Tongue (tissue), 3 donors: ENCODE results near the gene GOLGA6D. TPM values are rescaled to one million over a fixed set of nuclear protein-coding genes. Genes with fewer than 3 reads are reported as not detected.
"Not testable (repeated sequence)": the region's sequence is repeated elsewhere in the genome, so short reads cannot be mapped to it uniquely, and the experiment has no call there.

Experiments
- DNase-seq: peaks from one replicate; pipeline ENCODE4 v3.0.0-alpha.2; 2015
- small RNA-seq: library from RNA; depleted of rRNA; stranded (forward); fragments of <200 nt; gene quantifications from one replicate; pipeline ENCODE3, GENCODE V24; 2014; ENCODE audit warnings: low replicate concordance
- total RNA-seq: library from RNA; depleted of rRNA; stranded (reverse); fragments of >200 nt; gene quantifications from one replicate; pipeline ENCODE4 v1.2.3, GENCODE V29; 2014

The GOLGA6D gene
- total RNA-seq, 1 donor from 2014 or later: not detected

DNA sequence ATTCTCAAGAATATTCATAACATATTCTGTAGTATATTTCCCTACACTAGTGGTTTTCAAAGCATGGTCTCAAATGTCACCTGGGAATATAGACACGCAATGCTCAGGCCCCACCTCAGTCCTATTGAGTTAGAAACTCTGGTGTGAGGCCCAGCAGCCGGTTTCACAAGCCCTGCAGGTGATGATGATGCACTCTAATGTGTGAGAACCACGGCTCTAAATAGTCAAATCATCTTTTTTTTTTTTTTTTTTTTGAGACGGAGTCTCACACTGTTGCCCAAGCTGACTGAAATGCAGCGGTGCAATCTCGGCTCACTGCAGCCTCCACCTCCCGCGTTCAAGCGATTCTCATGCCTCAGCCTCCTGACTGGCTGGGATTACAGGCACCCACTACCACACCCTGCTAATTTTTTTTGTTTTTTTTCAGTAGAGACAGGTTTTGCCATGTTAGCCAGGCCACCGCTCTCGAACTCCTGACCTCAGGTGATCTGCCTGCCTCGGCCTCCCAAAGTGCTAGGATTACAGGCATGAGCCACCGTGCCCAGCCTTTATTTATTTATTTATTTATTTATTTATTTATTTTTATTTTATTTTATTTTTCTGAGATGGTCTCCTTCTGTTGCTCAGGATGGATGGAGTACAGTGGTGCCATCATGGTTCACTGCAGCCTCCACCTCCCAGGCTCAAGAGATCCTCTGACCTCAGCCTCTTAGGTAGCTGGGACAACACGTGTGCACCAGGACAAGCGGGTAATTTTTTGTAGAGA is 51.2 kb downstream of the GOLGA6D start:
- DNase-seq: not testable (repeated sequence)

DNA sequence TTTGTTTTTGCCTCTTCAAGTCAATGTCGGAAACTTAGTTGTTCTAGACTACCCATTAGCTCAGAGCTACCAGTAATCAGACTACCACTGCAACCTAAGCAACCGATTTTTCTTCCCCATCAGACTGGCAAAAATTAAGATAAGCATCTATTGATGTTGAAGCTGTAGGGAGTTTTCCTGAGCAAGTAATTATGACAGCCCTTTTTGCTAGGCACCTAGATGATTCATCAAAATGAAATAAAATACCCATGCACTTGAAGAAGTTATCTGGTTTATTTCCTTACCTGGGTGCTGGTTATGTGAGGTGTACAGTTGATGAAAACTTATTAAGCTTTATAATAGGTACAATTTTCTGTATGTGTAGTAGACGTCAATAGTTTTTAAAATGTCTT is 52.7 kb downstream of the GOLGA6D start:
- DNase-seq: no peak

DNA sequence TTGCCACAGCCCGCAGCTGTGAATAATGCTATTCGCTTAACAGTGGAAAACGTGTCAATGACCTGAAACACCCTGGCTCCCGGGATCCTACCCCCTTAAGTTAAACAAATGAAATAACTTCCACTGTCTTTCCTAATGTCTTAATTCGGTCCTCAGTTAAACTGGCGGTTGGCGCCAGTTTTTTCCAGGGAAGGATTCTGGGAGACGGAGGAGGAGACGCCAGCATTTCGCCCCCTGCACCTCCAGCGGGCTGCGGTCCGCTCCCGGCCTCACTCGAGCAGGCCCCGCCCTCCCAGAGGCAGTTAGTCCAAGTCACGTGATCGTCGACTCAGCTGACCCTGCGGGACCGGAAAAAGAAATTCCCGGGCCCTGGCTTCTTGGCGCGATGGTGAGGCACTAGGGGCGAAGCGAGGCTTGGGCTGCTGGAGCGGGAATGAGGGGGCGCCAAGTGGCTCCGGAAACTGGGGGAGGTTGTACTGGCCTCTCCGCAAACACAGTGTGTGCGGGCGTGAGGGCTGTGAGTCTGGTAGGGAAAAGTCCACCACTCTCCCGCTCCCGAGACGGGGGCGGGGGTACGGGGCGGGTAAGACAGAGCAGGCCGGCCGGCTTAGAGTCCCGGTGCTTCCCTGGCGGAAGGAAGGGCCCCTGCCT is 53.2 kb downstream of the GOLGA6D start, which contains the start of gene COMMD4:
Gene COMMD4 (plus strand): TSS at position 359 of the 651 bp plus-strand sequence. CDS start 27 bp downstream, at position 386.
- DNase-seq: peak; percentile 98

DNA sequence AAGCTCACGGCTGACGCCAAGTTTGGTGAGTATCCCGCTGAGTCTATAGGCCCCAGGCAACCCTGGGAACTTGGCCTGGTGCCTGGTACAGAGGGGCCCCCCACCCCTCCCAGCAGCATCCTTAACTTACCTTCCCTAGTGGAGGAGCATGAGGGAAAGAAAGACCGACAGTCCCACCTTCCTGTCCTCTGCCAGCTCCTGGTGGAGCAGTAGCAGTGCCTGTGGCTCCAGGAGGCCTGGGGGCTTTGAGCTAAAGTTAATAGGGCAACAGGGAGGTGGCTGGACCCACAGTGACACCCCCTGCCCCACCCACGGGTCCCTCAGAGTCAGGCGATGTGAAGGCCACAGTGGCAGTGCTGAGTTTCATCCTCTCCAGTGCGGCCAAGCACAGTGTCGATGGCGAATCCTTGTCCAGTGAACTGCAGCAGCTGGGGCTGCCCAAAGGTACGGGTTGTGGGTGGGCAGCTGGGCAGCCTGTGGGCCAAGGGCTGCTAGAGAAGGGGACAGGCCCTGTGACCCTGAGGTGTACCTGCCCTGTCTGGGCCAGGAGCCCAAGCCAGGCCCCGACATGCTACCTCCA is 56.1 kb downstream of the GOLGA6D start:
- no peak for DNase-seq

DNA sequence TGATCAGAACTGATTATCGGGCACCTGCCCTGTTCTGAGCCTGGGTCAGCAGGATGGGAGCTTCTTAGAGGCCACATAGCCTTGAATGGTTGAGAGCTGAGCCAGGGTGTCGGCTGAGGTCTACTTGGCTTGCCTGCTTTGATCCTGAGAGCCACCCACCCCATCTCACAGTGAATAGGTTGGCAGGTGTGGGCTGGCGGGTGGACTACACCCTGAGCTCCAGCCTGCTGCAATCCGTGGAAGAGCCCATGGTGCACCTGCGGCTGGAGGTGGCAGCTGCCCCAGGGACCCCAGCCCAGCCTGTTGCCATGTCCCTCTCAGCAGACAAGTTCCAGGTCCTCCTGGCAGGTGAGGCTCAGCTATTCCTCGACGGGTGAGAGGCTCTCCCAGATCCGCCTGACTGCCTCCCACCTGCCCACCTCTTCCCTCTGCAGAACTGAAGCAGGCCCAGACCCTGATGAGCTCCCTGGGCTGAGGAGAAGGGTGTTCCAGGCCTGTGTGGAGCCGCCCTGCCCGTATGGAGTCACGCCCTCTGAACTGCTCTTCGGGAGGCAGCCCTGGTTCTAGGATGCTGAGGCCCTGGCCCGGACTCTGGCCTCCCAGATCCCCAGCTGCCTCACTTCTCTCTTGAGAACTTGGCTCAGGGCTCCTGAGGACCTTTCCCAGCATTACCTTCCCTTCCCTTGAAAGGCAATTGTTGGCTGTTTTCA is 57.1 kb downstream of the GOLGA6D start:
- no peak for DNase-seq

DNA sequence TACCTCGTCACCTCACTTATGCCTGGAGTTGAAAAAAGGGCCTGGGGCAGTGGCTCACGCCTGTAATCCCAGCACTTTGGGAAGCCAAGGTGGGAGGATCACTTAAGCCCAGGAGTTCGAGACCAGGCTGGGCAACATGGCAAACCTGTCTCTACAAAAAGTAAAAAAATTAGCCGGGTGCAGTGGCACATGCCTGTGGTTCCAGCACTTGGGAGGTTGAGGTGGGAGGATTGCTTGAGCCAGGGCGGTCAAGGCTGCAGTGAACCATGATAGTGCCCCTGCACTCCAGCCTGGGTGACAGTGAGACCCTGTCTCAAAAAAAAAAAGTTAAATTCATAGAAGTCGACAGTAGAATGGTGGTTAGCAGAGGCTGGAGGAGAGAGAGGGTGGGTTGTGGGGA is 59.6 kb downstream of the GOLGA6D start:
- no peak for DNase-seq

DNA sequence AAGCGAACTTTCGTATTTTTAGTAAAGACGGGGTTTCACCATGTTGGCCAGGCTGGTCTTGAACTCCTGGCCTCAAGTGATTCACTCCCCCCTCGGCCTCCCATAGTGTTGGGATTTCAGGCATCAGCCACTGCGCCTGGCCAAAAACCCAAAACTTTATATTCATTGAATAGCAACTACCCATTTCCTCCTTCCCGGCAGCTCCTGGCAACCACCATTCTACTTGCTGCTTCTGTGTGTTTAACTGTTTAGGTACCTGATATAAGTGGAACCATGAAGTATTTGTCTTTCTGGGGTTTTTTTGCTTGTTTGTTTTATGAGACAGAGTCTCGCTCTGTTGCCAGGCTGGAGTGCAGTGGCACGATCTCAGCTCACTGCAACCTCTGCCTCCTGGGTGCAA is 61.3 kb downstream of the GOLGA6D start:
- not testable (repeated sequence) for DNase-seq

Small RNA genes lying within 50 kb of the gene (small RNA-seq; reads per million reads assigned to genes)
- gene AC068338.1 (not detected), gene RN7SL327P (not detected), gene RN7SL489P (not detected)

Other genes starting within 250 kb of the GOLGA6D start
- gene C15orf39, start 81.0 kb upstream of the GOLGA6D start, total RNA-seq: 9.0 TPM
- not detected for gene GOLGA6C, start 24.5 kb upstream of the GOLGA6D start, total RNA-seq
- gene COMMD4, start 53.2 kb downstream of the GOLGA6D start, total RNA-seq: 25.0 TPM
- gene NEIL1, start 64.2 kb downstream of the GOLGA6D start, total RNA-seq: 22.7 TPM
- 143 TPM for gene MAN2C1, start 85.8 kb downstream of the GOLGA6D start, total RNA-seq
- gene SIN3A, start 168.9 kb downstream of the GOLGA6D start, total RNA-seq: 48.2 TPM